H9 (cell line): ENCODE data around the gene HES4. TPM values are rescaled to one million over a fixed set of nuclear protein-coding genes. Genes with fewer than 3 reads are reported as not detected.

Experiments
- DNase-seq: peaks from one replicate; pipeline ENCODE4 v3.0.0-alpha.2; 2017
- H2AFZ ChIP-seq: one replicate; pipeline ENCODE4 v1.6.1; 2013; ENCODE audit warnings: mild to moderate bottlenecking, low read length, control low read depth, moderate library complexity
- H2AK5ac ChIP-seq: 2 replicates; pipeline ENCODE4 v1.6.1; 2013; ENCODE audit warnings: low read length, control low read depth, mixed read lengths; ENCODE audit not compliant: insufficient read length
- H2BK120ac ChIP-seq: one replicate; pipeline ENCODE4 v1.6.1; 2013; ENCODE audit warnings: low read depth, mild to moderate bottlenecking, low read length, control low read depth, inconsistent platforms; ENCODE audit not compliant: poor library complexity, severe bottlenecking
- H2BK12ac ChIP-seq: 2 replicates; pipeline ENCODE4 v1.6.1; 2013; ENCODE audit warnings: low read length, control low read depth, mixed read lengths, low read depth; ENCODE audit not compliant: insufficient read length
- H2BK15ac ChIP-seq: 2 replicates; pipeline ENCODE4 v1.6.1; 2013; ENCODE audit warnings: low read depth, low read length, control low read depth
- H2BK20ac ChIP-seq: one replicate; pipeline ENCODE4 v1.6.1; 2013; ENCODE audit warnings: low read depth, mild to moderate bottlenecking, low read length, control low read depth, inconsistent platforms; ENCODE audit not compliant: poor library complexity, severe bottlenecking
- H2BK5ac ChIP-seq: 2 replicates; pipeline ENCODE4 v1.6.1; 2013; ENCODE audit warnings: low read length, control low read depth, mixed read lengths; ENCODE audit not compliant: insufficient read length
- H3K14ac ChIP-seq: 2 replicates; pipeline ENCODE4 v1.6.1; 2013; ENCODE audit warnings: low read length, control low read depth; ENCODE audit not compliant: insufficient read depth
- H3K18ac ChIP-seq: 2 replicates; pipeline ENCODE4 v1.6.1; 2013; ENCODE audit warnings: low read depth, mild to moderate bottlenecking, mixed read lengths, low read length, control low read depth; ENCODE audit not compliant: insufficient read length
- H3K23ac ChIP-seq: 2 replicates; pipeline ENCODE4 v1.6.1; 2013; ENCODE audit warnings: low read length, control low read depth, mixed read lengths, low read depth; ENCODE audit not compliant: insufficient read length
- H3K23me2 ChIP-seq: 2 replicates; pipeline ENCODE4 v1.6.1; 2013; ENCODE audit warnings: low read depth, mild to moderate bottlenecking, mixed read lengths, low read length, control low read depth; ENCODE audit not compliant: insufficient read length, poor library complexity, severe bottlenecking
- H3K27ac ChIP-seq: 2 replicates; pipeline ENCODE4 v1.5.1; 2013; ENCODE audit warnings: low read length, control low read depth, mixed read lengths, low read depth; ENCODE audit not compliant: insufficient read length
- H3K27me3 ChIP-seq: 2 replicates; pipeline ENCODE4 v1.6.1; 2013; ENCODE audit warnings: low read length, control low read depth, inconsistent platforms; ENCODE audit not compliant: insufficient read depth
- H3K4ac ChIP-seq: 2 replicates; pipeline ENCODE4 v1.6.1; 2013; ENCODE audit warnings: low read depth, mild to moderate bottlenecking, control low read depth, inconsistent platforms, low read length, moderate library complexity
- H3K4me1 ChIP-seq: 2 replicates; pipeline ENCODE4 v1.6.1; 2013; ENCODE audit warnings: low read length, control low read depth, inconsistent platforms; ENCODE audit not compliant: insufficient read depth
- H3K4me2 ChIP-seq: 2 replicates; pipeline ENCODE4 v1.6.1; 2013; ENCODE audit warnings: low read length, control low read depth, mixed read lengths; ENCODE audit not compliant: insufficient read length, insufficient read depth
- H3K56ac ChIP-seq: 2 replicates; pipeline ENCODE4 v1.6.1; 2013; ENCODE audit warnings: low read depth, mild to moderate bottlenecking, mixed read lengths, low read length, control low read depth; ENCODE audit not compliant: insufficient read length
- H3K79me1 ChIP-seq: 2 replicates; pipeline ENCODE4 v1.6.1; 2013; ENCODE audit warnings: low read depth, mild to moderate bottlenecking, moderate library complexity, low read length, control low read depth, inconsistent platforms; ENCODE audit not compliant: insufficient read depth, poor library complexity, severe bottlenecking
- H3K79me2 ChIP-seq: 2 replicates; pipeline ENCODE4 v1.6.1; 2013; ENCODE audit warnings: low read length, control low read depth, inconsistent platforms; ENCODE audit not compliant: insufficient read depth
- H3K9ac ChIP-seq: 2 replicates; pipeline ENCODE4 v1.6.1; 2013; ENCODE audit warnings: low read length, control low read depth, mixed read lengths; ENCODE audit not compliant: insufficient read length; ENCODE audit errors: extremely low read depth
- H3K9me3 ChIP-seq: one replicate; pipeline ENCODE4 v1.6.1; 2013; ENCODE audit warnings: low read depth, low read length, inconsistent platforms; ENCODE audit not compliant: control insufficient read depth
- H3T11ph ChIP-seq: one replicate; pipeline ENCODE4 v1.6.1; 2013; ENCODE audit warnings: mild to moderate bottlenecking, low read length, control low read depth, inconsistent platforms
- H4K20me1 ChIP-seq: one replicate; pipeline ENCODE4 v1.6.1; 2013; ENCODE audit not compliant: control insufficient read depth, insufficient read length, insufficient read depth
- H4K5ac ChIP-seq: 2 replicates; pipeline ENCODE4 v1.6.1; 2013; ENCODE audit warnings: low read depth, mild to moderate bottlenecking, mixed read lengths, low read length, control low read depth; ENCODE audit not compliant: insufficient read length
- H4K8ac ChIP-seq: replicated peaks from 2 replicates; pipeline ENCODE4 v1.6.1; 2013; ENCODE audit warnings: low read length, control low read depth, mixed read lengths, low read depth; ENCODE audit not compliant: insufficient read length
- H4K91ac ChIP-seq: 2 replicates; pipeline ENCODE4 v1.6.1; 2013; ENCODE audit warnings: low read depth, mild to moderate bottlenecking, moderate library complexity, mixed read lengths, low read length, control low read depth; ENCODE audit not compliant: insufficient read length
- H3K27ac Mint-ChIP-seq, 3 experiments: 2 replicates in 2 of 3; 3 replicates in 1 of 3; pipeline ENCODE4 v1.8.0; 2020 to 2021; ENCODE audit warnings: mixed read lengths in 3 of 3, mild to moderate bottlenecking in 1 of 3, moderate library complexity in 1 of 3
- H3K27me3 Mint-ChIP-seq: 2 replicates; pipeline ENCODE4 v1.8.0; 2021; ENCODE audit warnings: low read depth, mild to moderate bottlenecking, moderate library complexity, mixed read lengths
- H3K36me3 Mint-ChIP-seq, 3 experiments: 2 replicates in 2 of 3; 3 replicates in 1 of 3; pipeline ENCODE4 v1.8.0; 2020 to 2021; ENCODE audit warnings: low read depth in 3 of 3, mixed read lengths in 3 of 3; ENCODE audit not compliant: insufficient read depth in 1 of 3
- H3K4me1 Mint-ChIP-seq, 2 experiments: 2 replicates each; pipeline ENCODE4 v1.8.0; 2020; ENCODE audit warnings: mixed read lengths in 2 of 2
- H3K4me3 Mint-ChIP-seq, 2 experiments: 2 replicates in 1 of 2; 3 replicates in 1 of 2; pipeline ENCODE4 v1.8.0; 2020 to 2021; ENCODE audit warnings: mild to moderate bottlenecking in 2 of 2, mixed read lengths in 2 of 2, moderate library complexity in 1 of 2
- H3K9me3 Mint-ChIP-seq, 2 experiments: 2 replicates in 1 of 2; 3 replicates in 1 of 2; pipeline ENCODE4 v1.8.0; 2020; ENCODE audit warnings: mild to moderate bottlenecking in 2 of 2, mixed read lengths in 2 of 2, moderate library complexity in 1 of 2
- WGBS: extraction: QIAGEN DNeasy Blood & Tissue Kit; methylation state at CpG from one replicate; pipeline ENCODE4 v1.1.7; 2013; ENCODE audit warnings: missing lambda C conversion rate, low lambda C conversion rate, mixed read lengths; ENCODE audit not compliant: insufficient read length; ENCODE audit errors: extremely low coverage; 5-methylcytosine and 5-hydroxymethylcytosine counted together
- total RNA-seq: library from RNA; stranded (reverse); gene quantifications from 2 replicates; pipeline ENCODE4 v1.2.1, GENCODE V29; 2021
- TF ChIP-seq, protein P1 (sequence below): fragments of 200-600 bp; sonication (generic); conservative IDR thresholded peaks from 3 replicates; pipeline ENCODE4 v1.8.0; 2021; ENCODE audit warnings: antibody characterized with exemption, mild to moderate bottlenecking

The HES4 gene
- total RNA-seq, 1 experiment from 2014 or later: 4.0 TPM

DNA sequence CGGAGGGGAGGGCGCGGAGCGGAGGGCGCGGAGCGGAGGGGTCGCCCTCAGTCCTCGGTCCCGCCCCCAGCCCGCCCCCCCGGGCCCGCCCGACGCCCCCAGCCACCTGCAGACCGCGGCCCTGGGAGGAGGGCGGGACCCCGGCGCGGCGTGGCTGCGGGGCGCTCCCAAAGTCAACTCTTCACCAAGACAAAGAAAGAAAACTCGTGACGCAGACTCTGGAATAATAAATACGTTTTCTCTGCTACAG, 1.2 kb downstream of the HES4 start:
- no CpG with 5 or more reads among the region's 27 CpGs for WGBS
- Histone ChIP-seq H3K4me1 (0 out of 2 replicates have a peak, but pooled peaks cover 1% of the 10 kb centered on the region), H3K27me3 (peaks cover 37% of the 10 kb centered on the region; the same call in 1 of the 2 replicates), H3K4me2 (peak overlapping the region; percentile 9), H2BK5ac (no peak overlapping the region), H3K79me2 (no peaks in the 10 kb centered on the region), H2AFZ (no peak overlapping the region), H3K23ac (no peak overlapping the region), H3K27ac (no peak overlapping the region), H3K23me2 (peaks cover 20% of the 10 kb centered on the region), H4K91ac (no peak overlapping the region), H2BK15ac (no peak overlapping the region), H4K20me1 (no peaks in the 10 kb centered on the region), H3K18ac (no peak overlapping the region), H3K9ac (no peak overlapping the region), H4K8ac (no peak overlapping the region), H2BK120ac (no peak overlapping the region), H4K5ac (no peak overlapping the region), H2AK5ac (no peak overlapping the region), H3K14ac (no peak overlapping the region), H3T11ph (no peak overlapping the region), H2BK20ac (no peak overlapping the region), H3K56ac (no peak overlapping the region), H3K79me1 (no peaks in the 10 kb centered on the region), H3K4ac (no peak overlapping the region), H3K9me3 (no peaks in the 10 kb centered on the region), H2BK12ac (no peak overlapping the region)
- DNase-seq: no peak
- Mint-ChIP-seq H3K27me3 (peaks cover 79% of the 10 kb centered on the region), H3K4me1 (peaks cover 5 to 17% of the 10 kb centered on the region in 2 experiments), H3K9me3 (no peaks in the 10 kb centered on the region), H3K27ac (no peak overlapping the region), H3K4me3 (peak overlapping the region in 1 of 2 experiments; percentile 71; a peak in 3 of 5 replicates), H3K36me3 (no peaks in the 10 kb centered on the region)
- TF ChIP-seq, protein P1, sequence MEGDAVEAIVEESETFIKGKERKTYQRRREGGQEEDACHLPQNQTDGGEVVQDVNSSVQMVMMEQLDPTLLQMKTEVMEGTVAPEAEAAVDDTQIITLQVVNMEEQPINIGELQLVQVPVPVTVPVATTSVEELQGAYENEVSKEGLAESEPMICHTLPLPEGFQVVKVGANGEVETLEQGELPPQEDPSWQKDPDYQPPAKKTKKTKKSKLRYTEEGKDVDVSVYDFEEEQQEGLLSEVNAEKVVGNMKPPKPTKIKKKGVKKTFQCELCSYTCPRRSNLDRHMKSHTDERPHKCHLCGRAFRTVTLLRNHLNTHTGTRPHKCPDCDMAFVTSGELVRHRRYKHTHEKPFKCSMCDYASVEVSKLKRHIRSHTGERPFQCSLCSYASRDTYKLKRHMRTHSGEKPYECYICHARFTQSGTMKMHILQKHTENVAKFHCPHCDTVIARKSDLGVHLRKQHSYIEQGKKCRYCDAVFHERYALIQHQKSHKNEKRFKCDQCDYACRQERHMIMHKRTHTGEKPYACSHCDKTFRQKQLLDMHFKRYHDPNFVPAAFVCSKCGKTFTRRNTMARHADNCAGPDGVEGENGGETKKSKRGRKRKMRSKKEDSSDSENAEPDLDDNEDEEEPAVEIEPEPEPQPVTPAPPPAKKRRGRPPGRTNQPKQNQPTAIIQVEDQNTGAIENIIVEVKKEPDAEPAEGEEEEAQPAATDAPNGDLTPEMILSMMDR: 0 out of 3 replicates have a peak, but pooled peaks have one; percentile 5
